Neural cell (in vitro differentiated cells): ENCODE data around the gene IL36G. TPM values are rescaled to one million over a fixed set of nuclear protein-coding genes. Genes with fewer than 3 reads are reported as not detected.
"Not testable (repeated sequence)": the region's sequence is repeated elsewhere in the genome, so short reads cannot be mapped to it uniquely, and the experiment has no call there.

Experiments used
- H2AFZ ChIP-seq: fragments of 200-600, 300-800 bp; sonication (generic), shearing (Covaris generic); 2 replicates; pipeline ENCODE4 v1.6.0; 2014; ENCODE audit warnings: low read depth, mild to moderate bottlenecking, antibody characterized with exemption, low read length, moderate library complexity
- H3F3A ChIP-seq: fragments of 200-600 bp; shearing (Covaris generic); 2 replicates; pipeline ENCODE4 v1.6.1; 2016; ENCODE audit warnings: mild to moderate bottlenecking, moderate library complexity, mixed read lengths, antibody characterized with exemption, low read length; ENCODE audit not compliant: insufficient read depth, poor library complexity, severe bottlenecking
- H3K27ac ChIP-seq: fragments of 200-600, 300-800 bp; sonication (generic), shearing (Covaris generic); 2 replicates; pipeline ENCODE4 v1.5.1; 2014; ENCODE audit warnings: mild to moderate bottlenecking, low read length, moderate library complexity
- H3K27me3 ChIP-seq: fragments of 300-800, 200-600 bp; sonication (generic), shearing (Covaris generic); 2 replicates; pipeline ENCODE4 v1.6.0; 2014; ENCODE audit warnings: mild to moderate bottlenecking, low read depth, low read length, moderate library complexity; ENCODE audit not compliant: insufficient read depth
- H3K36me3 ChIP-seq: fragments of 300-800, 200-600 bp; sonication (generic), shearing (Covaris generic); 2 replicates; pipeline ENCODE4 v1.5.1; 2014; ENCODE audit warnings: mild to moderate bottlenecking, antibody characterized with exemption, low read length, moderate library complexity; ENCODE audit not compliant: insufficient read depth
- H3K4me2 ChIP-seq: fragments of 300-800, 200-600 bp; sonication (generic), shearing (Covaris generic); 2 replicates; pipeline ENCODE4 v1.6.0; 2014; ENCODE audit warnings: mild to moderate bottlenecking, low read length
- H3K4me3 ChIP-seq: fragments of 300-800, 200-600 bp; sonication (generic), shearing (Covaris generic); 2 replicates; pipeline ENCODE4 v1.5.1; 2014; ENCODE audit warnings: mild to moderate bottlenecking, low read length, moderate library complexity
- H3K79me2 ChIP-seq: fragments of 200-600 bp; shearing (Covaris generic); replicated peaks from 2 replicates; pipeline ENCODE4 v1.6.0; 2014; ENCODE audit warnings: mild to moderate bottlenecking, low read length, moderate library complexity; ENCODE audit not compliant: insufficient read depth
- H3K9ac ChIP-seq: fragments of 300-800, 200-600 bp; sonication (generic), shearing (Covaris generic); 2 replicates; pipeline ENCODE4 v1.6.1; 2016; ENCODE audit warnings: mild to moderate bottlenecking, low read length, mixed read lengths
- H3K9me2 ChIP-seq: fragments of 200-600 bp; shearing (Covaris generic); 2 replicates; pipeline ENCODE4 v1.6.1; 2016; ENCODE audit warnings: mild to moderate bottlenecking, low read length, mixed read lengths; ENCODE audit not compliant: insufficient read depth
- H3K9me3 ChIP-seq: fragments of 200-600, 300-800 bp; sonication (generic), shearing (Covaris generic); 2 replicates; pipeline ENCODE4 v1.6.1; 2016; ENCODE audit warnings: mild to moderate bottlenecking, mixed run types, low read length, moderate library complexity, mixed read lengths
- H4K20me1 ChIP-seq: fragments of 200-600 bp; shearing (Covaris generic); 2 replicates; pipeline ENCODE4 v1.6.1; 2016; ENCODE audit warnings: mild to moderate bottlenecking, mixed run types; ENCODE audit not compliant: insufficient read depth
- CTCF ChIP-seq: fragments of 450-650 bp; IDR thresholded peaks from 2 replicates; pipeline ENCODE4 v1.5.1; 2014; ENCODE audit warnings: antibody characterized with exemption, mild to moderate bottlenecking, moderate library complexity; ENCODE audit not compliant: poor library complexity, severe bottlenecking
- EP300 ChIP-seq: fragments of 450-650 bp; conservative IDR thresholded peaks from 2 replicates; pipeline ENCODE4 v1.6.1; 2014; ENCODE audit warnings: antibody characterized with exemption, mild to moderate bottlenecking, moderate library complexity; ENCODE audit not compliant: poor library complexity, severe bottlenecking
- EZH2 ChIP-seq: fragments of 200-600, 300-800 bp; shearing (Covaris generic), sonication (generic); IDR thresholded peaks from 2 replicates; pipeline ENCODE4 v1.6.1; 2014; ENCODE audit warnings: antibody characterized with exemption, low read length, borderline replicate concordance, mild to moderate bottlenecking; ENCODE audit not compliant: insufficient read depth, poor library complexity, severe bottlenecking
- MXI1 ChIP-seq: fragments of 450-650 bp; conservative IDR thresholded peaks from 2 replicates; pipeline ENCODE4 v1.6.1; 2014; ENCODE audit warnings: antibody characterized with exemption, mild to moderate bottlenecking; ENCODE audit not compliant: poor library complexity, severe bottlenecking
- POLR2AphosphoS5 ChIP-seq: IDR thresholded peaks from 2 replicates; pipeline ENCODE4 v1.6.1; 2012
- RAD21 ChIP-seq: fragments of 450-650 bp; conservative IDR thresholded peaks from 2 replicates; pipeline ENCODE4 v1.6.1; 2014; ENCODE audit warnings: antibody characterized with exemption, mild to moderate bottlenecking, moderate library complexity
- REST ChIP-seq: IDR thresholded peaks from 2 replicates; pipeline ENCODE4 v1.6.1; 2012; ENCODE audit warnings: borderline replicate concordance
- SMC3 ChIP-seq: fragments of 450-650 bp; conservative IDR thresholded peaks from 2 replicates; pipeline ENCODE4 v1.6.1; 2014; ENCODE audit warnings: antibody characterized with exemption, mild to moderate bottlenecking, moderate library complexity; ENCODE audit not compliant: poor library complexity
- TAF1 ChIP-seq: IDR thresholded peaks from 2 replicates; pipeline ENCODE4 v1.6.1; 2012; ENCODE audit warnings: low read depth
- polyA minus RNA-seq: library from RNA; depleted of rRNA, polyadenylated mRNA; stranded (reverse); fragments of >200 nt; gene quantifications from 2 replicates; pipeline ENCODE4 v1.2.3, GENCODE V29; 2014
- polyA plus RNA-seq: library from polyadenylated mRNA; depleted of rRNA; stranded (reverse); fragments of >200 nt; gene quantifications from 2 replicates; pipeline ENCODE4 v1.2.3, GENCODE V29; 2014

Gene IL36G
- polyA plus RNA-seq (not detected in 2 replicates), polyA minus RNA-seq (not detected in 2 replicates)

- H3K9ac ChIP-seq, result no peak within 1 kb of the TSS
- H3K9me3 ChIP-seq, result no peaks in the 10 kb centered on the region
- H3K9me2 ChIP-seq, result no peaks in the 10 kb centered on the region
- no peaks in the 10 kb centered on the region for H3K27me3 ChIP-seq
- no peaks in the 10 kb centered on the region for H4K20me1 ChIP-seq
- no peak within 1 kb of the TSS for H2AFZ ChIP-seq
- TF ChIP-seq RAD21 (no peak), EP300 (no peak), POLR2AphosphoS5 (no peak), SMC3 (no peak), EZH2 (no peak), CTCF (no peak), REST (no peak), TAF1 (no peak), MXI1 (no peak)
- no peaks in the 10 kb centered on the region for H3F3A ChIP-seq
- no peaks in the 10 kb centered on the region for H3K79me2 ChIP-seq
- H3K4me2 ChIP-seq, result no peak within 1 kb of the TSS
- no peak within 1 kb of the TSS for H3K27ac ChIP-seq
- no peak within 1 kb of the TSS for H3K4me3 ChIP-seq
- H3K36me3 ChIP-seq, result no peaks in the 10 kb centered on the region
These were observed at the start of gene IL36G for GRCh38 chr2:112977559-112978056. Gene IL36G, plus strand, starts transcription at chr2:112978006. Its CDS starts 633 bp downstream, at chr2:112978639.

- Histone ChIP-seq H3K27me3 (no peaks in the 10 kb centered on the region), H3K9me3 (no peaks in the 10 kb centered on the region), H3K9ac (no peak overlapping the region), H3K9me2 (no peaks in the 10 kb centered on the region), H3K27ac (no peak overlapping the region), H3K36me3 (no peaks in the 10 kb centered on the region), H3K4me3 (no peak overlapping the region), H3K4me2 (no peak overlapping the region), H3K79me2 (no peaks in the 10 kb centered on the region), H2AFZ (no peak overlapping the region), H4K20me1 (no peaks in the 10 kb centered on the region), H3F3A (no peaks in the 10 kb centered on the region)
- TF ChIP-seq EZH2, result no peak
- TF ChIP-seq POLR2AphosphoS5, result no peak
- no peak for TF ChIP-seq EP300
- no peak for TF ChIP-seq CTCF
- TF ChIP-seq REST, result no peak
- TF ChIP-seq RAD21, result no peak
- no peak for TF ChIP-seq SMC3
- no peak for TF ChIP-seq MXI1
- TF ChIP-seq TAF1, result no peak
These were observed 44.5 kb upstream of the IL36G start for GRCh38 chr2:112933261-112933660.

- not testable (repeated sequence) for H3K36me3 ChIP-seq, H3K9me3 ChIP-seq
These were observed 43.7 kb upstream of the IL36G start for GRCh38 chr2:112934117-112934516.

More at GRCh38 chr2:112934117-112934516, 43.7 kb upstream of the IL36G start:
- H3K4me2 ChIP-seq, H3F3A ChIP-seq, H3K9me2 ChIP-seq, H3K27ac ChIP-seq, H2AFZ ChIP-seq, H4K20me1 ChIP-seq, H3K4me3 ChIP-seq, H3K27me3 ChIP-seq, H3K79me2 ChIP-seq, H3K9ac ChIP-seq: not testable (repeated sequence)
